T47D (cell line): ENCODE measurements around the gene TLCD4.
"Not testable (repeated sequence)": the region's sequence is repeated elsewhere in the genome, so short reads cannot be mapped to it uniquely, and the experiment has no call there.

ENCODE experiments used
- DNase-seq, 2 experiments: peaks; one replicate each; pipeline versions ENCODE4 v3.0.0 to v3.0.0-alpha.2; 2011 to 2012; ENCODE audit warnings: low read depth in 1 of 2, low spot score in 1 of 2
- JUND ChIP-seq: IDR thresholded peaks from 2 replicates; pipeline ENCODE4 v1.6.1; 2012; ENCODE audit warnings: low read depth
- in situ Hi-C: cut with HindIII; loops from 2 replicates; pipeline ENCODE4 v1.10.0; 2016; ENCODE audit warnings: low sequenced_read_pairs, low pct_unique_long_range_greater_than_20kb

TLCD4 gene

GRCh38 chr1:95084317-95085176 is 32.6 kb upstream of the TLCD4 start:
- no peak for TF ChIP-seq JUND
- peak in 1 of 2 experiments; percentile 7 for DNase-seq
- in situ Hi-C loops = no loop called here

DNA sequence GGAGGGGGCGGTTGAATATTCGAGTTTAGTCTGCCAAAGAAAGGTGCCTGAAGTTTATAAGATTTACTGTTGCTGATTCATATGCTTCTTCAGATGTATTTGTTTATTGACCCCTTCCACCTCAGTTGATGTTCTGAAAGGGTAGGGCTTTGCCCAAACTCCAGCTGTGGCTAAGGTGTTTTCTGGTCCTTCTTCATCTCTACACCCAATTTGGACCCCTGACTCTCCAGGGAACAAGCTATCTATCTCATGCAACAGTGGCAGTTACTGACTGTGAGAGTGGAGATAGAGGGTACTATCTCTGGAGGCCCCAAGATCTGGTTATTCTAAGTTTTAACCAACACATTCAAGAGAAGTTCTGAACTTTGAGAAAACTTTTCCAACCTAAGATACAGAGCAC is 31.8 kb upstream of the TLCD4 start:
- in situ Hi-C loops = no loop called here
- no peak for TF ChIP-seq JUND
- no peak for DNase-seq

GRCh38 chr1:95086949-95087533 is 30.1 kb upstream of the TLCD4 start:
- no peak for DNase-seq

DNA sequence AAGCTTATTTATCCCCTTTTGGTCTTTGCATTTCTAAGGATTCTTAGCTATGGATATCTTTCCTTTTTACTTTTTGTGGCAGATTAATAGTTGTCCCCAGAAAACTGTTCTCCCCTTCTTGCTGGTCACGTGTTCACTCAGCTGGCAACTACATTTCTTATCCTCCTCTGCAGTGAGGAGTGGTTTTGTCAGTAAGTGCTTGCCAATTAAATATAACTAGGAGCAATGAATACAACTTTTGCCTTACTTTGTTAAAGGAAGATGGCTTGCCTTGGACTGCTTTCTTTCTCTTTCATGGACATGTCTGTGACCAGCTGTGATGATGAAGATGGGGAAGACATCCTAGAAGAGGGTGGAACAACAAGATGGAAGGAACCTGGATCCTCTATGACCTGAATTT is 28.9 kb upstream of the TLCD4 start:
- TF ChIP-seq JUND = no peak
- no peak for DNase-seq
- in situ Hi-C loops = no loop called here

More at GRCh38 chr1:95086949-95087533, 30.1 kb upstream of the TLCD4 start:
- TF ChIP-seq JUND = no peak
- in situ Hi-C loops = no loop called here

DNA sequence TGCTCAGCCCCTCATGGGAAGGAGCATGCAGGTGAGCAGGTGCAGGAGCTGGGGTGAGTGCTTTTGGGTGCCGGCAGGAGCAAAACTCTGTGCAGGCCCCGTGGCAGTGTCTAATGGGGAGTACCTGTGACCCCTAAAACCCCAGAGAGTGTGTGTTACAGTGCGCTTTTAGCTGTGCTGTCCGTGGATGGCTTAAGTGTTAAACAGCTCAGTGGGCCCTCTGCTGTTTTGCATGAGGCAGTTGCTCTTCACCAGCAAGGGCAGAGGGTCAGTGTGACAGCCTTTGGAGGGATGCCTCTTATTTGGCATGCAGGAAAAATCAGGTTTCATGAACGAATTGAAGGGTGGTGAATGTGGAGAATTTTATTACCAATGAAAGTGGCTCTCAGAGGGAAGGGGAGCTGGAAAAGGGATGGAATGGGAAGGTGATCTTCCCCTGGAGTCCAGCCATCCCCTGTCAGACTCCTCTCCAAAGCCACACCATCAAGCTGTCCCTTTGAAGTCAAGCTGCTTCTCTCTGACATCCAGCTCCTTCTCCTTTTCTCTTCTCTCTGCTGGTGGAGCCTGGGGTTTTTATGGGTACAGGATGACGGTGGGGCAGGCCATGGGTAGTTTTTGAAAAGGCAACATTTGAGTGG is 27.4 kb upstream of the TLCD4 start:
- no peak for TF ChIP-seq JUND
- in situ Hi-C loops = no loop called here
- no peak for DNase-seq

- in situ Hi-C loops, DNase-seq: not testable (repeated sequence)
These were observed 25.9 kb upstream of the TLCD4 start for GRCh38 chr1:95091290-95091689.

DNA sequence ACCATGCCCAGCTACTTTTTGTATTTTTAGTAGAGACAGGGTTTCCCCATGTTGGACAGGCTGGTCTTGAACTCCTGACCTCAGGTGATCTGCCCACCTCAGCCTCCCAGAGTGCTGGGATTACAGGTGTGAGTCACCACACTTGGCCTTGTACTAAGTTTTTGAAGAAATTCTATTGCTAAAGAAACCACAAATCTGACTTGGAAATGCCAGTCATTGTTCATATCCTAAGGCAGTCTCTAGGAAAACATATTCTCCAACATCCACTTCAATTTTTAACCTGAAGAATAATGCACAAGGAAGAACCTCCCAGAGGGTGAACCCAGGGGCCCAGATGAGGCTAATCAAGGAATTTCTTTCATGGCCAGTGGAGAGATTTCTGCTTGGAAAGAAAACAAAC is 24.3 kb upstream of the TLCD4 start:
- in situ Hi-C loops, DNase-seq: not testable (repeated sequence)

- TF ChIP-seq JUND = no peak
- DNase-seq = no peak
- in situ Hi-C loops = no loop called here
These were observed 23.9 kb upstream of the TLCD4 start for GRCh38 chr1:95093296-95093695.

DNA sequence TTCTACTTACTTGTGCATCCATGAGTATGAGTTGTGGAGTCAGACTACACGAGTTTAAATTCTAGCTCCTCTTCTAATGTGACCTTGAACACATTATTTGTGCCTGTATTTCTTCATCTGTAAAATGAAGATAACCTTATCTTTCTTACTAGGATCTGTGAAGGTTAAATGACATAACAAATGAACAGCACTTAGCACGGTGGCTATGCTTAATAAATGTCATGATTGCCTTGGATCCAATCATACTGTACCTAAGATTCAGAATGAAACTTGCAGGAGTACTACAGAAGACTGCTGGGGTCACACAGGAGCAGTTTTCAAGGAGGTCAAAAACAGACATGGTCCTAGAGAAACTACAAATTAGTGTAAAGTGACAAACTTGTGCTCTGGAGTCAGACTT is 22.2 kb upstream of the TLCD4 start:
- in situ Hi-C loops = no loop called here

DNA sequence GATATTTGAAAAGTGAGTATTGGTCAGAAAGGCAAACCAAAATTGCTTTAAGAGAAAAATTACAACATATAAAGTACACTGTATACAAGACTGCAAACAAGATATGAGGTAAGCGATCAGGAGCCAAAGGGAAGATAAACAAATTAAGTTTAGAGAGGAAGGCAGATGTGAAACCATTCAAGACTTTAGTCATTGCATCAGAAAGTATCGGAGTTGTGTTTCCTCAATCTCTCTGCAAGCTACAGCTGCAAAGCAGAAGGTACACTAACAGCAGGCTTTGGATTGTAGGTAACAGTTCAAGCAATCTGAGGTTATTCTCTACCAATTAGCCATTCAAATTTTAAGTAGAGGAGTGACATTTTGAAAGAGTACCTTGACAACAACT is 21.3 kb upstream of the TLCD4 start:
- no peak for TF ChIP-seq JUND
- in situ Hi-C loops = no loop called here

More for the DNA sequence above, 22.2 kb upstream of the TLCD4 start:
- DNase-seq = no peak
- no peak for TF ChIP-seq JUND

GRCh38 chr1:95096218-95096841 is 20.8 kb upstream of the TLCD4 start:
- in situ Hi-C loops = no loop called here
- TF ChIP-seq JUND = no peak
- no peak for DNase-seq

More for the DNA sequence above, 21.3 kb upstream of the TLCD4 start:
- peak in 1 of 2 experiments; percentile 9 for DNase-seq

DNA sequence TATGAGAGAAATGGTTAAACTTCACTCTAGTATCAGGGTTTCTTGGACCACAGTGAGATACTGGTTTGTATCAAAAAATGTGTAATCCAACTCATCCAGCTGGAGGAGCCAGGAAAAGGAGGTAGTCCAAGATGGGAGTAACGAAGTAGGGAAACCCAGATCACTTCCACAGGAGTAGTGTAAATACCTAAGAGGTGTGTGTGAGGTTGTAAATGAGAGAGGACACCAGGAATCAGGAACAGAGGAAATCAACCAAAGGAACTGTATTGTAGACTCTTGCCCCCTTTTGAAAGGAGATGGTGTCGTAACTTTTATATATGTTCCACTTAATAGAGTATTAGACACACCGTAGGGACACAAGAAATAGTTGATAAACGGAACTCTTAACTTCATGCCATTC is 19.7 kb upstream of the TLCD4 start:
- TF ChIP-seq JUND = no peak
- DNase-seq = no peak
- in situ Hi-C loops = no loop called here

DNA sequence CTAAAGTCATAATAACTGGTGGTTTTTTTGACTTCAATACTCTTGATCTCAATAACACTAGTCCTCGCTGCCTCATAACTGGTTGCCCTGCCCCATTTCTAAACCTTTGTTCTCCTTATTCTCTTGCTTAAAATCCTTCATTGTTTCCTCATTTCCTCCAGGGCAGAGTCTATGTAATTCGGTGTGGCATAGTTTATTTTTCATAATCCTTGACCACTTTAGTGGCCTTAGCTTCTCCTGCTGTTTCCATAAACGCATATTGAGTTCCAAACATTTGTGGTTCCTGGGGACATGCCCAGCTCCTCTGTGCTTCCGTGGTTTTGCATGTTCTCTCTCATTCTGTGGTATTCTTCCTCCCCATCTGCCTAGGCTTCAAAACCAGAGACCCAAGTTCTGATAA is 19.0 kb upstream of the TLCD4 start:
- in situ Hi-C loops = no loop called here
- no peak for DNase-seq
- no peak for TF ChIP-seq JUND
